NT2/D1 (cell line): ENCODE results near the gene POLN.
"Not testable (repeated sequence)": the region's sequence is repeated elsewhere in the genome, so short reads cannot be mapped to it uniquely, and the experiment has no call there.

Experiments used
- SUZ12 ChIP-seq: IDR thresholded peaks from 2 replicates; pipeline ENCODE4 v1.6.1; 2011; ENCODE audit not compliant: insufficient read length, insufficient read depth; ENCODE audit errors: extremely low read depth
- YY1 ChIP-seq: IDR thresholded peaks from 2 replicates; pipeline ENCODE4 v1.6.1; 2011; ENCODE audit not compliant: insufficient read length, insufficient read depth
- ZNF274 ChIP-seq: IDR thresholded peaks from 2 replicates; pipeline ENCODE4 v1.6.1; 2011; ENCODE audit warnings: mild to moderate bottlenecking, low read depth, low read length

- TF ChIP-seq SUZ12, ZNF274, YY1: not testable (repeated sequence)
Observed at GRCh38 chr4:2275044-2275397, 33.1 kb upstream of the POLN start.
